Measurements from ENCODE around the gene EIF3D.
A peak's percentile ranks its signal among the peaks of the same experiment; 100 is the strongest.

EIF3D gene

DNA sequence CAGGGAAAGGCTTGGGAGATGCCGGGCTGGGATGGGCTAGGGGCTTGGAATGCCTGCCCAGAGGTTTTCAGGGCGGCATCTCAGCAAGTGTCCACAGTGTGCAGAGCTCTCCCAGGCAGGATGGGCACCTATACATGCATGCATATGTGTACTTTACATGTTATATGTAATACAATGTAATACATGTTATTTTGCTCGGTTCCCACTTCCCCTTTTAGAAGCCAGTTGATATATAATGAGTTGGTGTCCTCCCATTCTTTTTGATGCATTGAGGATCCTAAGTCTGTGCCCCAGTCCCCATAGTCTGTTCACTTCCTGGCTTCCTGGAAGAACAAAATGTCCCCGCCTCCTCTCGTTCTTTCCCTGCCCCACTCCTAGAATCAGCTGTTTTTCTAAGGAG is 20.1 kb upstream of the EIF3D start:
- no peaks in the 10 kb centered on the region for H3K9me3 ChIP-seq (ENCODE audit: severe bottlenecking)
- H3K27me3 ChIP-seq (ENCODE audit: insufficient read depth, low read depth, severe bottlenecking): peaks cover 65% of the 10 kb centered on the region
- no peak for DNase-seq
- TF ChIP-seq, protein P1, sequence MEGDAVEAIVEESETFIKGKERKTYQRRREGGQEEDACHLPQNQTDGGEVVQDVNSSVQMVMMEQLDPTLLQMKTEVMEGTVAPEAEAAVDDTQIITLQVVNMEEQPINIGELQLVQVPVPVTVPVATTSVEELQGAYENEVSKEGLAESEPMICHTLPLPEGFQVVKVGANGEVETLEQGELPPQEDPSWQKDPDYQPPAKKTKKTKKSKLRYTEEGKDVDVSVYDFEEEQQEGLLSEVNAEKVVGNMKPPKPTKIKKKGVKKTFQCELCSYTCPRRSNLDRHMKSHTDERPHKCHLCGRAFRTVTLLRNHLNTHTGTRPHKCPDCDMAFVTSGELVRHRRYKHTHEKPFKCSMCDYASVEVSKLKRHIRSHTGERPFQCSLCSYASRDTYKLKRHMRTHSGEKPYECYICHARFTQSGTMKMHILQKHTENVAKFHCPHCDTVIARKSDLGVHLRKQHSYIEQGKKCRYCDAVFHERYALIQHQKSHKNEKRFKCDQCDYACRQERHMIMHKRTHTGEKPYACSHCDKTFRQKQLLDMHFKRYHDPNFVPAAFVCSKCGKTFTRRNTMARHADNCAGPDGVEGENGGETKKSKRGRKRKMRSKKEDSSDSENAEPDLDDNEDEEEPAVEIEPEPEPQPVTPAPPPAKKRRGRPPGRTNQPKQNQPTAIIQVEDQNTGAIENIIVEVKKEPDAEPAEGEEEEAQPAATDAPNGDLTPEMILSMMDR (IDR thresholded peaks at IDR 0.05; ENCODE audit: low read depth, low read length): no peak
- H3K4me3 ChIP-seq (ENCODE audit: low read depth, low read length): no peak overlapping the region
- no peak overlapping the region for H3K27ac ChIP-seq
- no peaks in the 10 kb centered on the region for H3K36me3 ChIP-seq

DNA sequence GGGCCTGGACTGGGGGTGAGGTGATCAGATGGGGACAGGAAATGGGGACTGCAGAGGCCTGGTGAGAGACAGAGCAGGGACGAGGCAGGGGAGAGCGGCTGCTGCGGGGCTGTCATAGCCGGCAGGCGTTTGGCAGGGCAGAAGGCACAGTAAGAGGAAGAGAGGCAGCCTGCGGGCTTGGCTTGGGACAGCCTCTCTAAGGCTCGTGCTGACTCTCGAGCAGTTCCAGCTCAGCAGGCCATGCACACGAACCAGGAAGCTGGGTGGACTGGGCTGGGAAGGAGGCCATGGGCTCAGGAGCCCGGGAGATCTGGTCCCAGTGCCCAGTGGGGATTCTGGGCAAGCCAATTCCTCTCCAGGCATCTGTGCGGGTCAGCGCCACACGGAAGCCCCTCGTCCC is 19.6 kb upstream of the EIF3D start:
- Histone ChIP-seq H3K4me3 (ENCODE audit: low read depth, low read length) (no peak overlapping the region), H3K27me3 (ENCODE audit: insufficient read depth, low read depth, severe bottlenecking) (peaks cover 63% of the 10 kb centered on the region), H3K36me3 (no peaks in the 10 kb centered on the region), H3K27ac (no peak overlapping the region), H3K9me3 (ENCODE audit: severe bottlenecking) (no peaks in the 10 kb centered on the region)
- no peak for DNase-seq
- TF ChIP-seq, protein P1 (IDR thresholded peaks at IDR 0.05; ENCODE audit: low read depth, low read length): no peak

DNA sequence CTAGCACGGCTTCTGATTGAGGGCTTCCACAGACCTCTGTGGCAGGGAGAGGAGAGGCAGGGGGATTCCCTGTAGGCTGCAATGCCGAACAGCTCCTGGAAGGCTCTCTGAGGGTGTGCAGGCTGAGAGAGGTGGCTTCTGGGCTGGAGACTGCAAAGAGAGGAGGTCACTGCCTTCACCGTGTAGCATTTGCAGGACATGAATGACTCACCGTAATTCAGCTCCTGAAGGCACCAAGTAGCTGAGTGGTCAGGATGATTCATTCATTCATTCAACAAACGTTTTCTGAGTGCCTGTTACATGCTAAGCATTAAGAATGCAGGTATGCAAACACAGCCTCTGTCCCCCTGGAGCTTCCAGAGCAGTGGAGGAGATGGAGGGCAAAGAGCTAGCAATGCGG is 18.0 kb upstream of the EIF3D start:
- H3K27ac ChIP-seq: no peak overlapping the region
- no peak for DNase-seq
- H3K36me3 ChIP-seq: no peaks in the 10 kb centered on the region
- H3K4me3 ChIP-seq (ENCODE audit: low read depth, low read length): no peak overlapping the region
- H3K27me3 ChIP-seq (ENCODE audit: insufficient read depth, low read depth, severe bottlenecking): peaks cover 47% of the 10 kb centered on the region
- no peaks in the 10 kb centered on the region for H3K9me3 ChIP-seq (ENCODE audit: severe bottlenecking)
- TF ChIP-seq, protein P1 (IDR thresholded peaks at IDR 0.05; ENCODE audit: low read depth, low read length): no peak

DNA sequence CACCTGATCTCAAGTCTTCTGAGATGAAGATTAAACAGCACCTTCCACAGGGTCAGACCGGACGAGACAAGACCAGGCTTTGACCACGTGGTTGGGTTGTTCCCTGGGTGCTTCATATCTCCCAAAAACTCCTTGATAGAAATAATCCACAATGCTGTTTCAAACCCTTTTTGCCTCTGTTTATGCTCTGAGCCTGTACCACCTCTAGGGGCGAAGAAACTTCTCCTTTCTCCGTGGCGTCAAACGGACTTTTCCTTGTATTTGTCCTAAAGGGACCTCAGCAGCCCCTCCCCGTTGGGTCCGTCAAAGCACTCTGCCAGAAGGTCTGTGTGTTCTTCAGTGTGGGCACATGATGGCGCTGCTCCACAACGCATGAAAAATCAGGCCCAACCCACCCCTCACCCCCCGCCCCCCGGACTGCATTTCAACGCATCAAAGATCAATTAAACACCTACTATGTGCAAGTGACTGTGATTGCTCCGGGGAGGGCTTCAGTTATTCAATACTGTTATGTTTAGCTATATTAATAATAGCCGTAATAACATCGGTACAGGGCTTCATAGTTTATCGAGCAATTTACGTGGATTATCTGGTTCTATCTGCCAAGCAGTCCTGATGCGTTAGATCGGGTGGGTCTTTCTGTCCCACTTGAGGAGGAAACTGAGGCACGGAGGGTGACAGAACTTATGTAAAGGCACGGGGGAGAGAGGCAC is 17.3 kb upstream of the EIF3D start:
- no peak overlapping the region for H3K27ac ChIP-seq
- peak; percentile 75 for DNase-seq
- H3K4me3 ChIP-seq (ENCODE audit: low read depth, low read length): no peak overlapping the region
- H3K9me3 ChIP-seq (ENCODE audit: severe bottlenecking): no peaks in the 10 kb centered on the region
- H3K27me3 ChIP-seq (ENCODE audit: insufficient read depth, low read depth, severe bottlenecking): peaks cover 42% of the 10 kb centered on the region
- no peaks in the 10 kb centered on the region for H3K36me3 ChIP-seq
- TF ChIP-seq, protein P1 (IDR thresholded peaks at IDR 0.05; ENCODE audit: low read depth, low read length): peak; percentile 76

DNA sequence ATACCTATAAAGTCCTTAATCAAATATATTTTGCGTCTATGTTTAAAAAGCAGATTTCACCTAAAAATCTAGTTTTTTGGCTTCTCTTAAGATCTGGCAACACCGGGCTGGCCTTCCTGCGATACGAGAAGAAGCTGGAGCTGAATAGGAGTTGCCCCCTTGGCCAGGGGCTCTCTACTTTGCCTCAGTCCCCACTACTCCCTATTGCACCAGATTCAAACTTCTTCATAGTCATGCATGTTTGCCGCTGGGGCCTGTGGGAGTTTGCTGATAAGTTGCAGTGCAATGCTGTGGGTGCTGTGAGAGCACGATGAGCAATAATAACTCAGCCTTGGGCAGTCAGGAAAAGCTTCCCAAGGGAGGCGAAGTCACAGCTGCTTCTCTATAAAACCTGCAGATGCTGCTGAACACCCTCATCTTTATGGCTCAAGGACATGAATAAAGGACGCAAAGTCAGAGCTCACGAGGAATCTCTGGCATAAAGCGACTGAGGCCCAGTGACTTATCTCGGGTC is 15.2 kb upstream of the EIF3D start:
- Histone ChIP-seq H3K9me3 (ENCODE audit: severe bottlenecking) (no peaks in the 10 kb centered on the region), H3K27ac (no peak overlapping the region), H3K27me3 (ENCODE audit: insufficient read depth, low read depth, severe bottlenecking) (peaks cover 21% of the 10 kb centered on the region), H3K4me3 (ENCODE audit: low read depth, low read length) (no peak overlapping the region), H3K36me3 (no peaks in the 10 kb centered on the region)
- TF ChIP-seq, protein P1 (IDR thresholded peaks at IDR 0.05; ENCODE audit: low read depth, low read length): no peak
- DNase-seq: no peak

Data from WERI-Rb-1 (cell line).